ENCODE measurements around the gene CHTF18. TPM values are rescaled to one million over a fixed set of nuclear protein-coding genes. Genes with fewer than 3 reads are reported as not detected.
A peak's percentile ranks its signal among the peaks of the same experiment; 100 is the strongest.

CHTF18 gene
- total RNA-seq, 1 donor: 20.0 TPM

DNA sequence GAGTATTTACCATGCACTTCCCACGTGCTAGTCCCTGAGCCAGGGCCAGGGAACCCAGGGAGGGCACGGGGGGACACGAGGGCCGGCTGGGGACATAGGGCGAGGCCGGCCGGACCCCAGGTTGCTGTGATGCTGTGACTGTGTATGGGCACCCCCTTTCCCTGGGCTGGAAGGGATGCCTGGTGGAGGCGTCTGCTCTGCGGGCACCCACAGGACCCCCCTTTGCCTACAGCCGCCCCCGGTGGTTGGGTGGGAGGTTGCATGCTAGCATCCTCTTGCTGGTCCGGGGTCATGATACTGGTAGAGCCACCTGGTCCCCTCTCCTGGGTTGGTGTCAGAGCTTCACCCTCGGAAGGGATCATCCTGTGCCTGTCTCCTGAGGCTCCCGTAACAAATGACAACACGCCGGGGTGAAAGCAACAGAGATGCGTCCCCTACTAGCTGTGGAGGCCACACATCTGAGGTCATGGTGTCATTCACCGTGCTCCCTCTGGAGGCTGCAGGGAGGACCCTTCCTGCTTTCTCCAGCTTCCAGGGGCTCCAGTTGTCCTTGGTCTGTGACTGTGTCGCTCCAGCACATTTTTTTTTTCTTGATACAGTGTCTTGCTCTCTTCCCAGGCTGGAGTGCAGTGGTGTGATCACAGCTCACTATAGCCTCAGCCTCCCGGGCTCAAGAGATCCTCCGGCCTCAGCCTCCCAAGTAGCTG, 44.5 kb upstream of the CHTF18 start:
- H3K4me3 ChIP-seq (ENCODE audit: low read depth, low read length): no peak overlapping the region
- TF ChIP-seq, protein P1, sequence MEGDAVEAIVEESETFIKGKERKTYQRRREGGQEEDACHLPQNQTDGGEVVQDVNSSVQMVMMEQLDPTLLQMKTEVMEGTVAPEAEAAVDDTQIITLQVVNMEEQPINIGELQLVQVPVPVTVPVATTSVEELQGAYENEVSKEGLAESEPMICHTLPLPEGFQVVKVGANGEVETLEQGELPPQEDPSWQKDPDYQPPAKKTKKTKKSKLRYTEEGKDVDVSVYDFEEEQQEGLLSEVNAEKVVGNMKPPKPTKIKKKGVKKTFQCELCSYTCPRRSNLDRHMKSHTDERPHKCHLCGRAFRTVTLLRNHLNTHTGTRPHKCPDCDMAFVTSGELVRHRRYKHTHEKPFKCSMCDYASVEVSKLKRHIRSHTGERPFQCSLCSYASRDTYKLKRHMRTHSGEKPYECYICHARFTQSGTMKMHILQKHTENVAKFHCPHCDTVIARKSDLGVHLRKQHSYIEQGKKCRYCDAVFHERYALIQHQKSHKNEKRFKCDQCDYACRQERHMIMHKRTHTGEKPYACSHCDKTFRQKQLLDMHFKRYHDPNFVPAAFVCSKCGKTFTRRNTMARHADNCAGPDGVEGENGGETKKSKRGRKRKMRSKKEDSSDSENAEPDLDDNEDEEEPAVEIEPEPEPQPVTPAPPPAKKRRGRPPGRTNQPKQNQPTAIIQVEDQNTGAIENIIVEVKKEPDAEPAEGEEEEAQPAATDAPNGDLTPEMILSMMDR (IDR thresholded peaks at IDR 0.05; ENCODE audit: insufficient read depth, low read length): no peak
- no peak for DNase-seq (ENCODE audit: low read depth)

DNA sequence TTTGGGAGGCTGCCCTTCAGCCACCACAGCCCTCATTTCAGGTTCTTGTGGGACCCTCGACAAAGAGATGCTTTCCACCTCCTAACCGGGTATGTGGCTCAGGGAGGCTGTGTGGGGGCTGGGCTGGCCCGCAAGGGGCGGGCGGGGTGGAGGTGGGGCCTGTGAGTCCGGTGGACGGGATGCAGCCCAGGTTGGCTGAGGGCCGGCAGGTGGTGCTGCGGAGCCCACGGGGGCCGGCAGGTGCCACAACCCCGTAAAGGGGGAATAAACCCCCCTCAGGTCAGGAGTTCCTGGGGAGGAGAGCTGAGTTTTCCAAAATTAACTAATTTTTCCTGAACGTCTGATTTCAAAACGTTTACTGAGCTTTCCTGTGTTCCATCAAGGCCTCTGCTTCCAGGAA, 42.7 kb upstream of the CHTF18 start:
- no peak for DNase-seq (ENCODE audit: low read depth)
- TF ChIP-seq, protein P1 (IDR thresholded peaks at IDR 0.05; ENCODE audit: insufficient read depth, low read length): peak; percentile 16
- H3K4me3 ChIP-seq (ENCODE audit: low read depth, low read length): no peak overlapping the region

DNA sequence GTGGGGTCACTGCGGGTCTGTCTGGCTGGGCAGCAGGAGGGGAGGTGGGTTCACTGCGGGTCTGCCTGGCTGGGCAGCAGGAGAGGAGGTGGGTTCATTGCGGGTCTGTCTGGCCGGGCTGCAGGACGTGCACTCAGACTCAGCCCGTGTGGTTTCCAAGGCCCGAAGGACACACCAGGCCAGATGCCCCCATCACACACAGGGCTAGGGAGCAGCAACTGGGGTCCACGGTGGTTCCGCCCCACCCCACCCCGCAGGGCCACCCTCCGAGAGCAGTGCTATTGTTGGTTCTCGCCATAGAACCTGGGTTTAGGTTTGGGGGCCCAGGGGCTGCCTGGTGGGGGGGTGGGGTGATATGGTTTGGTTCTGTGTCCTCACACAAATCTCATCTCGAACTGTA, 41.8 kb upstream of the CHTF18 start:
- TF ChIP-seq, protein P1 (IDR thresholded peaks at IDR 0.05; ENCODE audit: insufficient read depth, low read length): no peak
- no peak overlapping the region for H3K4me3 ChIP-seq (ENCODE audit: low read depth, low read length)
- DNase-seq (ENCODE audit: low read depth): no peak

DNA sequence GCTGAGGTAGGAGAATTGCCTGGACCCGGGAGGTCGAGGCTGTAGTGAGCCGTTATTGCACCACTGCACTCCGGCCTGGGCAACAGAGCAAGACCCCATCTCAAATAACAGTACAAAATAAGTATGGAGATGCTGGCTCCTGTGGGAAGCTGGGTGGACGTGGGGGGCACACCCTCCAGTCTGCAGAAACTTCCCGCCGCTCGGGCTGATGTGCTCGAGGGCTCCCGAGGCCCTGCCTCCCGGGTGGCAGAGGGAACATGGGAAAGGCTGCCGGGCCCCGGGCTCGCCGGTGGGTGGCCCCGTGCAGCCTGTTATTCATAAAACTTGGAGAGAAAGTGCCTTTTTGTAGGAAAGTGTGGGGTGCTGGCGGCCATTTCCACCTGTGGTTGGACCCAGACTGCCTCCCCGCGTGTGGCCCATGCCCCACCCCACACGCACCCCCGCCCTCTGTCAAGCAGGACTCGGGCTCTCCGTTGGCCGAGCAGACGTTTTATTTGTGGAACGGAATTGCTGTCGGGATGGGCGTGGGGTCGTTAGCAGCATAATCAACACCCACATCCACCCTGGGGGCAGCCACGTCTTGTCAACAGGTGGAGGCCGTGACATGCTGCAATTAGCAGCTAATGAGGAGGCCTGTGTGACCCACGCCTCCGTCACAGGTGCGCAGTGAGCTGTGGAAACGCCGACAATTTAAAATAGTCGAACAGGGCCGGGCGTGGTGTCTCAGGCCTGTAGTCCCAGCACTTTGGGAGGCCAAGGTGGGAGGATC, 40.3 kb upstream of the CHTF18 start:
- DNase-seq (ENCODE audit: low read depth): no peak
- TF ChIP-seq, protein P1 (IDR thresholded peaks at IDR 0.05; ENCODE audit: insufficient read depth, low read length): no peak
- no peak overlapping the region for H3K4me3 ChIP-seq (ENCODE audit: low read depth, low read length)

DNA sequence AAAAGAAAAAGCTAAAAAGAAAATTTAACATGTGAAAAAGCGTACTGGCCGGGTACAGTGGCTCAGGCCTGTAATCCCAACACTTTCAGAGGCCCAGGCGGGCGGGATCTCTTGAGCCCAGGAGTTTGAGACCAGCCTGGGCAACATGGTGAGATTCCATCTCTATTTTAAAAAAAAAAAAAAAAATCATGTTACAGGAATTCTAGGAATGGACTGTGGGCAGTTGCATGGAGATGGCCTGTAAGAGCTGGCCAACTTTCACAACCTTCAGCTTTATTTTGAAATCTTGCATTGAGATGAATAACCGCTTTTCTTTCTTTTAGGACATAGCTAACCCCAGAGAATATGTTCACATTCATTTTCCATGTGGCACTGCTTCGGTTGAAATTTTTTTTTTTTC, 39.4 kb upstream of the CHTF18 start:
- DNase-seq (ENCODE audit: low read depth): peak; percentile 89
- no peak overlapping the region for H3K4me3 ChIP-seq (ENCODE audit: low read depth, low read length)
- TF ChIP-seq, protein P1 (IDR thresholded peaks at IDR 0.05; ENCODE audit: insufficient read depth, low read length): no peak

DNA sequence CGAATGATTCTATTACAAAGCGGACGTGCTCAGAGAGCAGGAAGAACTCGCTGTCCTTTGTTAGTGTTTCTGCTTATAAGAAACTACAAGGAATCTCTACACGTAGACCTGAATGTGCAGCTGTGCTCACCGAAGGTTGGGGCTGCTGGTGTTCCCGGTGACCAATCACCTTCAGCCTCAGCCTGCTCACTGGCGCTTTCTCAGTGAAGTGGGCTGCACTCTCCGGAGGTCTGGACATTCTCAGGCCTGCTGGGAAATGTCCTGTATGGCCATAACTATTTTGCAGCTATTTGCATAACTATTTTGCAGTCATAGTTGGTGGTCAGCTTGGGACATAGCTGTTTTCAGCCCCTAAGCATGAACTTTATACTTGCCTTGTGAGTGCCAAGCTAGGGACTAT, 37.9 kb upstream of the CHTF18 start:
- no peak for DNase-seq (ENCODE audit: low read depth)
- TF ChIP-seq, protein P1 (IDR thresholded peaks at IDR 0.05; ENCODE audit: insufficient read depth, low read length): no peak
- H3K4me3 ChIP-seq (ENCODE audit: low read depth, low read length): no peak overlapping the region

Data from fibroblast of the aortic adventitia (primary cell).